Measurements from ENCODE around the gene NDUFAF7. TPM values are rescaled to one million over a fixed set of nuclear protein-coding genes. Genes with fewer than 3 reads are reported as not detected.
"Not testable (repeated sequence)": the region's sequence is repeated elsewhere in the genome, so short reads cannot be mapped to it uniquely, and the experiment has no call there.

NDUFAF7 gene
- total RNA-seq, 1 experiment from 2014 or later = 38.0 TPM

GRCh38 chr2:37205689-37206341 lies 25.6 kb upstream of the NDUFAF7 start:
- no peak for DNase-seq

GRCh38 chr2:37206760-37207159 lies 24.7 kb upstream of the NDUFAF7 start:
- BruUV-seq (replicated peaks); intact Hi-C loops (cut with micrococcal nuclease; ENCODE audit: unreplicated experiment); DNase-seq; POLR2A ChIA-PET; H3K4me1 Mint-ChIP-seq (ENCODE audit: low read depth, unreplicated experiment); H3K27me3 ChIP-seq (replicated peaks; ENCODE audit: control insufficient read depth, insufficient read depth, low read length); CTCF ChIA-PET; H3K4me3 Mint-ChIP-seq (ENCODE audit: unreplicated experiment); H3K4me3 ChIP-seq (ENCODE audit: low read depth, low read length); H3K36me3 ChIP-seq (ENCODE audit: control insufficient read depth, insufficient read depth, low read length); H3K27me3 Mint-ChIP-seq (ENCODE audit: insufficient read depth, unreplicated experiment); H3K27ac Mint-ChIP-seq (ENCODE audit: unreplicated experiment); H3K4me1 ChIP-seq: not testable (repeated sequence)
- peaks cover 12% of the 10 kb centered on the region for H3K9me3 ChIP-seq
- Mint-ChIP-seq H3K9me3 (ENCODE audit: unreplicated experiment) (peaks cover 30% of the 10 kb centered on the region), H3K36me3 (ENCODE audit: insufficient read depth, unreplicated experiment) (peaks cover 95% of the 10 kb centered on the region)

More at GRCh38 chr2:37205689-37206341, 25.6 kb upstream of the NDUFAF7 start:
- POLR2A ChIA-PET = no interaction called here
- peaks cover 10% of the 10 kb centered on the region; the same call in 1 of the 2 replicates for H3K36me3 ChIP-seq (ENCODE audit: control insufficient read depth, insufficient read depth, low read length)
- Mint-ChIP-seq H3K27me3 (ENCODE audit: insufficient read depth, unreplicated experiment) (no peaks in the 10 kb centered on the region), H3K4me3 (ENCODE audit: unreplicated experiment) (no peak overlapping the region), H3K4me1 (ENCODE audit: low read depth, unreplicated experiment) (no peaks in the 10 kb centered on the region), H3K9me3 (ENCODE audit: unreplicated experiment) (peaks cover 30% of the 10 kb centered on the region), H3K27ac (ENCODE audit: unreplicated experiment) (peak overlapping the region; percentile 50), H3K36me3 (ENCODE audit: insufficient read depth, unreplicated experiment) (peaks cover 95% of the 10 kb centered on the region)
- H3K4me3 ChIP-seq (ENCODE audit: low read depth, low read length) = no peak overlapping the region
- CTCF ChIA-PET = no interaction called here
- H3K4me1 ChIP-seq = no peaks in the 10 kb centered on the region
- intact Hi-C loops (cut with micrococcal nuclease; ENCODE audit: unreplicated experiment) = no loop called here
- H3K27me3 ChIP-seq (replicated peaks; ENCODE audit: control insufficient read depth, insufficient read depth, low read length) = no peaks in the 10 kb centered on the region
- TF ChIP-seq CTCF (IDR thresholded peaks at IDR 0.05; ENCODE audit: insufficient read depth in 1 of 2, low read depth in 1 of 2, low read length in 1 of 2, severe bottlenecking in 1 of 2, unreplicated experiment in 1 of 2) = no peak
- peaks cover 12% of the 10 kb centered on the region for H3K9me3 ChIP-seq
- BruUV-seq (replicated peaks) = no TSS peak

GRCh38 chr2:37211212-37211611 lies 20.2 kb upstream of the NDUFAF7 start:
- H3K27ac Mint-ChIP-seq (ENCODE audit: unreplicated experiment) = no peak overlapping the region
- DNase-seq = no peak
- H3K36me3 Mint-ChIP-seq (ENCODE audit: insufficient read depth, unreplicated experiment) = peaks cover 93% of the 10 kb centered on the region
- Histone ChIP-seq H3K9me3 (peaks cover 6% of the 10 kb centered on the region; the same call in 1 of the 2 replicates), H3K4me1 (no peaks in the 10 kb centered on the region), H3K36me3 (ENCODE audit: control insufficient read depth, insufficient read depth, low read length) (peaks cover 5% of the 10 kb centered on the region), H3K27me3 (replicated peaks; ENCODE audit: control insufficient read depth, insufficient read depth, low read length) (no peaks in the 10 kb centered on the region), H3K4me3 (ENCODE audit: low read depth, low read length) (no peak overlapping the region)
- H3K4me1 Mint-ChIP-seq (ENCODE audit: low read depth, unreplicated experiment) = no peaks in the 10 kb centered on the region
- intact Hi-C loops (cut with micrococcal nuclease; ENCODE audit: unreplicated experiment) = no loop called here
- no peaks in the 10 kb centered on the region for H3K27me3 Mint-ChIP-seq (ENCODE audit: insufficient read depth, unreplicated experiment)
- H3K9me3 Mint-ChIP-seq (ENCODE audit: unreplicated experiment) = peaks cover 21% of the 10 kb centered on the region
- no peak for TF ChIP-seq CTCF (IDR thresholded peaks at IDR 0.05; ENCODE audit: insufficient read depth in 1 of 2, low read depth in 1 of 2, low read length in 1 of 2, severe bottlenecking in 1 of 2, unreplicated experiment in 1 of 2)
- H3K4me3 Mint-ChIP-seq (ENCODE audit: unreplicated experiment) = no peak overlapping the region
- CTCF ChIA-PET = no interaction called here
- POLR2A ChIA-PET = no interaction called here
- BruUV-seq (replicated peaks) = no TSS peak

All from Caco-2 (cell line).